ENCODE results near the gene AK8. TPM values are rescaled to one million over a fixed set of nuclear protein-coding genes. Genes with fewer than 3 reads are reported as not detected.

AK8 gene
- total RNA-seq, 2 experiments from 2014 or later = 0.27 TPM; not detected in 1

GRCh38 chr9:132740526-132741309, 137.4 kb downstream of the AK8 start:
- TF ChIP-seq CTCF (conservative IDR thresholded peaks at IDR 0.05; ENCODE audit: low read length) (no peak), EZH2phosphoT487 (IDR thresholded peaks at IDR 0.05; ENCODE audit: borderline replicate concordance, low read depth, low read length) (no peak)
- intact Hi-C loops (cut with micrococcal nuclease; ENCODE audit: unreplicated experiment) = no loop called here
- H4K20me1 ChIP-seq (ENCODE audit: insufficient read depth, low read length) = no peaks in the 10 kb centered on the region
- no peaks in the 10 kb centered on the region for H3K36me3 ChIP-seq (ENCODE audit: insufficient read depth, low read length)
- no peak overlapping the region for H3K4me2 ChIP-seq (ENCODE audit: low read length)
- no peaks in the 10 kb centered on the region for H3K9me3 ChIP-seq (ENCODE audit: low read length)
- no peaks in the 10 kb centered on the region for H3K9me2 ChIP-seq (ENCODE audit: insufficient read depth, low read length)
- H3K4me1 ChIP-seq (ENCODE audit: insufficient read depth, low read length, poor library complexity, severe bottlenecking) = no peaks in the 10 kb centered on the region
- ChIA-PET CTCF (ENCODE audit: unreplicated experiment) (no interaction called here), POLR2A (interaction anchor here (0.5 kb wide), 1 partner anchor 56 kb away, joined by 3 read pairs; no protein-coding TSS in a partner anchor)
- no peak overlapping the region for H3K4me3 ChIP-seq (ENCODE audit: low read depth, low read length, poor library complexity, severe bottlenecking)
- H3K79me2 ChIP-seq (ENCODE audit: insufficient read depth, low read depth, low read length) = no peaks in the 10 kb centered on the region
- no peak for DNase-seq (ENCODE audit: low spot score)
- no peak overlapping the region for H3K27ac ChIP-seq (ENCODE audit: low read depth, low read length, poor library complexity, severe bottlenecking)
- H2AFZ ChIP-seq (ENCODE audit: low read length) = no peak overlapping the region
- BruUV-seq (replicated peaks) = no TSS peak

GRCh38 chr9:132739710-132740310, 138.3 kb downstream of the AK8 start:
- intact Hi-C loops (cut with micrococcal nuclease; ENCODE audit: unreplicated experiment) = no loop called here
- ChIA-PET POLR2A (no interaction called here), CTCF (ENCODE audit: unreplicated experiment) (no interaction called here)
- H3K9me3 ChIP-seq (ENCODE audit: low read length) = no peaks in the 10 kb centered on the region
- H3K4me2 ChIP-seq (ENCODE audit: low read length) = no peak overlapping the region
- no peaks in the 10 kb centered on the region for H4K20me1 ChIP-seq (ENCODE audit: insufficient read depth, low read length)
- H3K79me2 ChIP-seq (ENCODE audit: insufficient read depth, low read depth, low read length) = no peaks in the 10 kb centered on the region
- no peak overlapping the region for H3K4me3 ChIP-seq (ENCODE audit: low read depth, low read length, poor library complexity, severe bottlenecking)
- H3K4me1 ChIP-seq (ENCODE audit: insufficient read depth, low read length, poor library complexity, severe bottlenecking) = no peaks in the 10 kb centered on the region
- no peaks in the 10 kb centered on the region for H3K9me2 ChIP-seq (ENCODE audit: insufficient read depth, low read length)
- no TSS peak for BruUV-seq (replicated peaks)
- no peak overlapping the region for H3K27ac ChIP-seq (ENCODE audit: low read depth, low read length, poor library complexity, severe bottlenecking)
- no peak overlapping the region for H2AFZ ChIP-seq (ENCODE audit: low read length)
- TF ChIP-seq CTCF (conservative IDR thresholded peaks at IDR 0.05; ENCODE audit: low read length) (no peak), EZH2phosphoT487 (IDR thresholded peaks at IDR 0.05; ENCODE audit: borderline replicate concordance, low read depth, low read length) (no peak)
- DNase-seq (ENCODE audit: low spot score) = no peak
- no peaks in the 10 kb centered on the region for H3K36me3 ChIP-seq (ENCODE audit: insufficient read depth, low read length)

DNA sequence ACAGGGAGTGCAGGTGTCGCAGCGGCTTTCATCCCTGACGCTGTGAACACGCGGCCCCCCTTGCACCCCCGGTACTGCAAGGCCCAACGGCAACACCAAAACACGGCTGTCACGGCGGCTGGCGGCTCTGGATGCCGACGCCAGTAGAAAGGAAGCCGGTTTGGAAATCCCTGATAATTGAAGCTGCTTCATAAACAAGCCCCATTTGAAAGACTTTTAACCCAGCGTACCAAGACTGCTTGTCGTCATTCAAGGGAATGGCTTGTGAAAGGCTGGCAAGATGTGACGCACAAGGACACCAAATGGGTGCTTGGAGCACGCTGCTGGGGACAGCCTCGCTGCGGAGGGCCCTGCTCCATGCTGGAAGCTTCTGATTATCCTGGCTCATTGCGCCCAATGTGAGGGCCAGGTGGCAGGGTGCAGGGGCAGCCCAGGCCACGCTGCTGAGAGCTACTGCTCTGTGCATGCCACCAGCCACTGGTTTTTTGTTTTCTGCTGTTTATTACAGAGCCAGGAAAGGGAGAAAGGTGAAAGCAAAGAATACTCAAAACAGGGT, 144.7 kb downstream of the AK8 start:
- Histone ChIP-seq H4K20me1 (ENCODE audit: insufficient read depth, low read length) (no peaks in the 10 kb centered on the region), H3K36me3 (ENCODE audit: insufficient read depth, low read length) (no peaks in the 10 kb centered on the region), H3K9me2 (ENCODE audit: insufficient read depth, low read length) (no peaks in the 10 kb centered on the region), H3K9me3 (ENCODE audit: low read length) (no peaks in the 10 kb centered on the region), H3K79me2 (ENCODE audit: insufficient read depth, low read depth, low read length) (no peaks in the 10 kb centered on the region), H2AFZ (ENCODE audit: low read length) (no peak overlapping the region), H3K4me2 (ENCODE audit: low read length) (no peak overlapping the region), H3K4me3 (ENCODE audit: low read depth, low read length, poor library complexity, severe bottlenecking) (no peak overlapping the region), H3K4me1 (ENCODE audit: insufficient read depth, low read length, poor library complexity, severe bottlenecking) (no peaks in the 10 kb centered on the region), H3K27ac (ENCODE audit: low read depth, low read length, poor library complexity, severe bottlenecking) (no peak overlapping the region)
- DNase-seq (ENCODE audit: low spot score) = no peak
- POLR2A ChIA-PET = no interaction called here
- CTCF ChIA-PET (ENCODE audit: unreplicated experiment) = no interaction called here
- intact Hi-C loops (cut with micrococcal nuclease; ENCODE audit: unreplicated experiment) = no loop called here
- no TSS peak for BruUV-seq (replicated peaks)
- TF ChIP-seq CTCF (conservative IDR thresholded peaks at IDR 0.05; ENCODE audit: low read length) = no peak
- TF ChIP-seq EZH2phosphoT487 (IDR thresholded peaks at IDR 0.05; ENCODE audit: borderline replicate concordance, low read depth, low read length) = no peak

All from OCI-LY7 (cell line).